ENCODE data around the gene SAMSN1. TPM values are rescaled to one million over a fixed set of nuclear protein-coding genes. Genes with fewer than 3 reads are reported as not detected.

Gene SAMSN1
- total and polyA plus RNA-seq, 4 donors: 1.2 to 16.1 (median 14.4) TPM

GRCh38 chr21:14587266-14587665 lies 41.2 kb upstream of the SAMSN1 start:
- no peak for DNase-seq
- no peaks in the 10 kb centered on the region for H3K9me3 ChIP-seq (ENCODE audit: control insufficient read depth, low read length)
- H3K27me3 ChIP-seq (ENCODE audit: control insufficient read depth in 1 of 2, insufficient read depth in 2 of 2, low read length in 1 of 2): no peaks in the 10 kb centered on the region
- H3K4me3 ChIP-seq (ENCODE audit: low read length in 2 of 2): no peak overlapping the region
- no peaks in the 10 kb centered on the region for H3K36me3 ChIP-seq (ENCODE audit: control insufficient read depth in 1 of 2, insufficient read depth in 2 of 2, low read length in 1 of 2)
- intact Hi-C loops (cut with DNase I): no loop called here
- no peaks in the 10 kb centered on the region for H3K4me1 ChIP-seq (ENCODE audit: control insufficient read depth in 1 of 2, insufficient read depth in 2 of 2, low read length in 2 of 2)
- no peak overlapping the region for H3K27ac ChIP-seq (ENCODE audit: low read depth in 1 of 2, low read length in 2 of 2)
- ATAC-seq (ENCODE audit: low FRiP score): no peak

GRCh38 chr21:14585122-14585521 lies 39.0 kb upstream of the SAMSN1 start:
- intact Hi-C loops (cut with DNase I): no loop called here
- no peaks in the 10 kb centered on the region for H3K9me3 ChIP-seq (ENCODE audit: control insufficient read depth, low read length)

GRCh38 chr21:14584357-14585095 lies 38.4 kb upstream of the SAMSN1 start:
- Histone ChIP-seq H3K36me3 (ENCODE audit: control insufficient read depth in 1 of 2, insufficient read depth in 2 of 2, low read length in 1 of 2) (no peaks in the 10 kb centered on the region), H3K4me3 (ENCODE audit: low read length in 2 of 2) (no peak overlapping the region), H3K4me1 (ENCODE audit: control insufficient read depth in 1 of 2, insufficient read depth in 2 of 2, low read length in 2 of 2) (no peaks in the 10 kb centered on the region), H3K27me3 (ENCODE audit: control insufficient read depth in 1 of 2, insufficient read depth in 2 of 2, low read length in 1 of 2) (no peaks in the 10 kb centered on the region), H3K9me3 (ENCODE audit: control insufficient read depth, low read length) (no peaks in the 10 kb centered on the region), H3K27ac (ENCODE audit: low read depth in 1 of 2, low read length in 2 of 2) (no peak overlapping the region)
- intact Hi-C loops (cut with DNase I): no loop called here
- ATAC-seq (ENCODE audit: low FRiP score) (no peak), DNase-seq (no peak)
- 43 to 47% methylated on average over 2 of the region's 2 CpGs for WGBS, 2 donors

More at GRCh38 chr21:14585122-14585521, 39.0 kb upstream of the SAMSN1 start:
- Histone ChIP-seq H3K4me3 (ENCODE audit: low read length in 2 of 2) (no peak overlapping the region), H3K27me3 (ENCODE audit: control insufficient read depth in 1 of 2, insufficient read depth in 2 of 2, low read length in 1 of 2) (no peaks in the 10 kb centered on the region), H3K36me3 (ENCODE audit: control insufficient read depth in 1 of 2, insufficient read depth in 2 of 2, low read length in 1 of 2) (no peaks in the 10 kb centered on the region), H3K27ac (ENCODE audit: low read depth in 1 of 2, low read length in 2 of 2) (no peak overlapping the region), H3K4me1 (ENCODE audit: control insufficient read depth in 1 of 2, insufficient read depth in 2 of 2, low read length in 2 of 2) (no peaks in the 10 kb centered on the region)
- no peak for DNase-seq
- no peak for ATAC-seq (ENCODE audit: low FRiP score)
- WGBS, 2 donors: 47 to 51% methylated on average over 1 of the region's 1 CpG

GRCh38 chr21:14583629-14584255 lies 37.6 kb upstream of the SAMSN1 start:
- ATAC-seq (ENCODE audit: low FRiP score): no peak
- Histone ChIP-seq H3K9me3 (ENCODE audit: control insufficient read depth, low read length) (no peaks in the 10 kb centered on the region), H3K27me3 (ENCODE audit: control insufficient read depth in 1 of 2, insufficient read depth in 2 of 2, low read length in 1 of 2) (no peaks in the 10 kb centered on the region), H3K4me1 (ENCODE audit: control insufficient read depth in 1 of 2, insufficient read depth in 2 of 2, low read length in 2 of 2) (no peaks in the 10 kb centered on the region), H3K36me3 (ENCODE audit: control insufficient read depth in 1 of 2, insufficient read depth in 2 of 2, low read length in 1 of 2) (no peaks in the 10 kb centered on the region), H3K4me3 (ENCODE audit: low read length in 2 of 2) (no peak overlapping the region), H3K27ac (ENCODE audit: low read depth in 1 of 2, low read length in 2 of 2) (no peak overlapping the region)
- intact Hi-C loops (cut with DNase I): no loop called here
- 90 to 91% methylated on average over 4 of the region's 4 CpGs for WGBS, 2 donors
- DNase-seq: no peak

- Histone ChIP-seq H3K27ac (ENCODE audit: low read depth in 1 of 2, low read length in 2 of 2) (no peak overlapping the region), H3K27me3 (ENCODE audit: control insufficient read depth in 1 of 2, insufficient read depth in 2 of 2, low read length in 1 of 2) (no peaks in the 10 kb centered on the region), H3K9me3 (ENCODE audit: control insufficient read depth, low read length) (no peaks in the 10 kb centered on the region), H3K36me3 (ENCODE audit: control insufficient read depth in 1 of 2, insufficient read depth in 2 of 2, low read length in 1 of 2) (no peaks in the 10 kb centered on the region), H3K4me1 (ENCODE audit: control insufficient read depth in 1 of 2, insufficient read depth in 2 of 2, low read length in 2 of 2) (no peaks in the 10 kb centered on the region), H3K4me3 (ENCODE audit: low read length in 2 of 2) (no peak overlapping the region)
- DNase-seq: no peak
- intact Hi-C loops (cut with DNase I): no loop called here
- ATAC-seq (ENCODE audit: low FRiP score): no peak
- 82 to 86% methylated on average over 10 of the region's 10 CpGs for WGBS, 2 donors
These were observed 37.0 kb upstream of the SAMSN1 start for GRCh38 chr21:14582934-14583628.

- intact Hi-C loops (cut with DNase I): no loop called here
- Histone ChIP-seq H3K4me1 (ENCODE audit: control insufficient read depth in 1 of 2, insufficient read depth in 2 of 2, low read length in 2 of 2) (no peaks in the 10 kb centered on the region), H3K27ac (ENCODE audit: low read depth in 1 of 2, low read length in 2 of 2) (no peak overlapping the region), H3K36me3 (ENCODE audit: control insufficient read depth in 1 of 2, insufficient read depth in 2 of 2, low read length in 1 of 2) (no peaks in the 10 kb centered on the region), H3K27me3 (ENCODE audit: control insufficient read depth in 1 of 2, insufficient read depth in 2 of 2, low read length in 1 of 2) (no peaks in the 10 kb centered on the region), H3K4me3 (ENCODE audit: low read length in 2 of 2) (no peak overlapping the region), H3K9me3 (ENCODE audit: control insufficient read depth, low read length) (no peaks in the 10 kb centered on the region)
- DNase-seq (no peak), ATAC-seq (ENCODE audit: low FRiP score) (no peak)
- WGBS, 2 donors: 80 to 89% methylated on average over 6 of the region's 6 CpGs
These were observed 35.9 kb upstream of the SAMSN1 start for GRCh38 chr21:14581902-14582457.

GRCh38 chr21:14573244-14573643 lies 27.1 kb upstream of the SAMSN1 start:
- WGBS, 2 donors: 71 to 75% methylated on average over 1 of the region's 1 CpG
- ATAC-seq (ENCODE audit: low FRiP score): no peak

GRCh38 chr21:14572204-14572780 lies 26.2 kb upstream of the SAMSN1 start:
- 28 to 45% methylated on average over 2 of the region's 2 CpGs for WGBS, 2 donors
- no peak for DNase-seq
- H3K4me1 ChIP-seq (ENCODE audit: control insufficient read depth in 1 of 2, insufficient read depth in 2 of 2, low read length in 2 of 2): no peaks in the 10 kb centered on the region
- no peak overlapping the region for H3K27ac ChIP-seq (ENCODE audit: low read depth in 1 of 2, low read length in 2 of 2)
- no peaks in the 10 kb centered on the region for H3K9me3 ChIP-seq (ENCODE audit: control insufficient read depth, low read length)
- H3K4me3 ChIP-seq (ENCODE audit: low read length in 2 of 2): no peak overlapping the region
- H3K27me3 ChIP-seq (ENCODE audit: control insufficient read depth in 1 of 2, insufficient read depth in 2 of 2, low read length in 1 of 2): no peaks in the 10 kb centered on the region
- H3K36me3 ChIP-seq (ENCODE audit: control insufficient read depth in 1 of 2, insufficient read depth in 2 of 2, low read length in 1 of 2): no peaks in the 10 kb centered on the region
- ATAC-seq (ENCODE audit: low FRiP score): no peak
- intact Hi-C loops (cut with DNase I): no loop called here

More at GRCh38 chr21:14573244-14573643, 27.1 kb upstream of the SAMSN1 start:
- H3K4me1 ChIP-seq (ENCODE audit: control insufficient read depth in 1 of 2, insufficient read depth in 2 of 2, low read length in 2 of 2): no peaks in the 10 kb centered on the region
- intact Hi-C loops (cut with DNase I): no loop called here
- H3K4me3 ChIP-seq (ENCODE audit: low read length in 2 of 2): no peak overlapping the region
- H3K36me3 ChIP-seq (ENCODE audit: control insufficient read depth in 1 of 2, insufficient read depth in 2 of 2, low read length in 1 of 2): no peaks in the 10 kb centered on the region
- H3K27ac ChIP-seq (ENCODE audit: low read depth in 1 of 2, low read length in 2 of 2): no peak overlapping the region
- no peaks in the 10 kb centered on the region for H3K27me3 ChIP-seq (ENCODE audit: control insufficient read depth in 1 of 2, insufficient read depth in 2 of 2, low read length in 1 of 2)
- no peaks in the 10 kb centered on the region for H3K9me3 ChIP-seq (ENCODE audit: control insufficient read depth, low read length)
- no peak for DNase-seq
